Keratinocyte (primary cell): ENCODE measurements around the gene ZNF552.

ENCODE experiments used
- CTCF ChIP-seq, 3 experiments: IDR thresholded peaks in 1 of 3; conservative IDR thresholded peaks in 1 of 3; optimal IDR thresholded peaks in 1 of 3; 2 replicates in 2 of 3; 3 replicates in 1 of 3; pipeline versions ENCODE3 to v1.5.1; 2011; ENCODE audit warnings: low read length in 3 of 3, mild to moderate bottlenecking in 3 of 3, moderate library complexity in 2 of 3, control low read depth in 1 of 3, inconsistent platforms in 1 of 3; ENCODE audit not compliant: insufficient read depth in 2 of 3; ENCODE audit errors: extremely low read depth in 1 of 3
- EZH2 ChIP-seq: IDR thresholded peaks from one replicate; pipeline ENCODE4 v1.6.1; 2012; ENCODE audit warnings: inconsistent platforms, mild to moderate bottlenecking, low read length, moderate library complexity

GRCh38 chr19:57789288-57789687 is 25.4 kb downstream of the ZNF552 start:
- TF ChIP-seq CTCF (optimal IDR thresholded peaks at IDR 0.05 in 1 of 3, IDR thresholded peaks at IDR 0.05 in 1 of 3, conservative IDR thresholded peaks at IDR 0.05 in 1 of 3; ENCODE audit: extremely low read depth in 1 of 3, insufficient read depth in 2 of 3, low read length in 3 of 3) (no peak), EZH2 (no peak)
